ENCODE measurements around the gene PLA2G3.

- 0 out of 2 replicates have a peak, but pooled peaks have one; percentile 37 for TF ChIP-seq POLR2AphosphoS5 (IDR thresholded peaks at IDR 0.05; ENCODE audit: low read depth)
- no peak for TF ChIP-seq EZH2 (IDR thresholded peaks at IDR 0.05; ENCODE audit: low read depth, unreplicated experiment)
- no peak for TF ChIP-seq CTCF (conservative IDR thresholded peaks at IDR 0.05; ENCODE audit: low read depth in 2 of 2)
- TF ChIP-seq REST (IDR thresholded peaks at IDR 0.05; ENCODE audit: unreplicated experiment) = no peak
- TF ChIP-seq ETS1 (IDR thresholded peaks at IDR 0.05) = no peak
- no peak for TF ChIP-seq EZH2phosphoT487 (IDR thresholded peaks at IDR 0.05; ENCODE audit: unreplicated experiment)
- TF ChIP-seq JUNB (IDR thresholded peaks at IDR 0.05; ENCODE audit: unreplicated experiment) = no peak
These were observed 17.6 kb downstream of the PLA2G3 start, which contains the start of gene INPP5J for GRCh38 chr22:31122532-31123291.

All from GM23338 (cell line).